Measurements from ENCODE around the gene RAD9A.

The RAD9A gene

DNA sequence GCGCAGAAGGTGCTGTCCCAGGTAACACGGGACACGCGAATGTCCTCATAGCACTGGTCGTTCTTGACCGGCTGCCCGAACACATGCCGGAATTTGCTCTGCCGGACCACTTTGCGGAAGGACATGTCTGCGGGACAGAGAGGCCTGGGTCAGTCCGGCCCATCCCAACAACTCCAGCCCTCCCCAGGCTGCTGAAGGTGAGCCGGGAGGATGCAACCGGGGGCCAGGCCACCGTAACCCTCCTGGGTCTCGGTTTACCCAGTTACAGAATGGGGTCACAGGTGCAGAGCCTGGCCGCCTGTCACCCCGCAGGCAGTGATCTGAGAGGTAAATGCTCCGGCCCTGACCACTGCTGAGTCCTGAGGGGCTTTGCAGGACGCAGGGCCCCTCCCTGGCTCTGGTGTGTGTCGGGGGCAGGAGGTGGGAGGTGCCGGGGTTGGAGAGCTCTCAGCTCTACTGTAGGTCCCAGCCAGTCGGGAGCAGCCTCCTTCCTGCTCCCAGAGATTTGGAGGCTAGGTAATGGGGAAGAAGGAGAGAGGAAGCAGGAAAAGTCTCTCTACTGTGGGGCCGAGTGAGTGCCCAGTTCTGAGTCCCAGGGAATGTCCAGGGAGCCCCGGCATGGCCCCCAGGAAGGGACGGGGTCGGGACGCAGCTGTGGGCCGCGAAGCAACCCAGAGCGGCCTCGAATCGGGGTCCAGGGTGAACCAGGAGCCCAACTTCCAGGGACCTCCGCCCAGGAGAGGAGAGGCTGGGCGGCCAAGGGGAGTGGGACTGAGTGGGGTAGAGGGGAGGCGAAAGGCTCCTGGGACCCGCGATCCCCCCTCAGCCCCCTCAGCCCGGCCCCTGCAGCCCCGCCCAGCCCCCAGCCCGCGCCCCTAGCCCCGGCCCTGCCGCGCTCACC lies 51.0 kb downstream of the RAD9A start:
- DNase-seq: no peak

DNA sequence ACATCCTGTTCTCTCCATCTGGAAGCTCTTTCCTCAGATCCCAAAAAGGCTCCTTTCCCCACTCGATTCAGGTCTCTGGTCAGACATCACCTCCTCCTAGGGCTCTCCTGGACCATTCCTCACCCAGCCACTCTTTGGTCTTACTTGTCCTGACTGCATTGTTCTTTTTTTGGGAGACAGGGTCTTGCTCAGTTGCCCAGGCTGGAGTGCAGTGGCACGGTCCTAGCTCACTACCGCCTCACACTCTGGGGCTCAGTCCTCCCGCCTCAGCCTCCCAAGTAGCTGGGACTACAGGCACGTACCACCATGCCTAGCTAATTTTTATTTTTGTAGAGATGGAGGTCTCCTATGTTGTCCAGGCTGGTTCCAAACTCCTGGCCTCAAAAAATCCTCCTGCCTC lies 53.7 kb downstream of the RAD9A start:
- no peak for DNase-seq
